ENCODE measurements around the gene TMEM38A.

Gene TMEM38A

GRCh38 chr19:16677055-16677454 lies 16.1 kb downstream of the TMEM38A start:
- TF ChIP-seq CTCF (IDR thresholded peaks at IDR 0.05; ENCODE audit: borderline replicate concordance, insufficient read depth, low read depth, low read length) = no peak

DNA sequence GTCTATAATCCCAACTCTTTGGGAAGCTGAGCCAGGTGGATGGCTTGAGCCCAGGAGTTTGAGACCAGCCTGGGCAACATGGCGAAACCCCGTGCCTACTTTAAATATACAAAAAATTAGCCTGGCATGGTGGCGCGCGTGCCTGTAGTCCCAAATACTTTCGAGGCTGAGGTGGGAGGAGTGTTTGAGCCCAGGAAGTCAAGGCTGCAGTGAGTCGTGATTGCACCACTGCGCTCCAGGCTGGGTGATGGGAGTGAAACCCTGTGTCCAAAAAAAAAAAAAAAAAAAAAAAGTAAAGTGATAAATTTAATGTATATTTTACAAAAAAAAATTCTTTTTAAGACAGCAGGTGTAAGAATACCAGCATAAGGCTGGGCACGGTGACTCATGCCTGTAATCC lies 17.6 kb downstream of the TMEM38A start:
- TF ChIP-seq CTCF (IDR thresholded peaks at IDR 0.05; ENCODE audit: borderline replicate concordance, insufficient read depth, low read depth, low read length) = no peak
- H3K4me3 ChIP-seq (ENCODE audit: low read depth, low read length) = no peak overlapping the region

More at GRCh38 chr19:16677055-16677454, 16.1 kb downstream of the TMEM38A start:
- no peak overlapping the region for H3K4me3 ChIP-seq (ENCODE audit: low read depth, low read length)

DNA sequence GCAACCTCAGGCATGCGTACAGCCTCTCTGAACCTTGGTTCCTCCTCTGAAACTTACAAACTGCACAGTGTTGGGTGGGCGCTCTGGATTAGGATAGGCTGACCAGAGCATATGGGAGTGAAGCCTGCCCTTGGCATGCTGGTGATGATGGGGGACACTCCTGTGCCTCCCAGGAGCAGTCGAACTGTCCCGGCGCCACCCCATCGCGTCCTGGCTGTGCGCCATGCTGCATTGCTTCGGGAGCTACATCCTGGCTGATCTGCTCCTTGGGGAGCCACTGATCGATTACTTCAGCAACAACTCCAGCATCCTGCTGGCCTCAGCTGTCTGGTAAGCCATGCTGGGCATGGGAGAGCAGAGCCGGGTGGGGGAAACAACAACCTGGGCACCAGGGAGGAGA lies 18.9 kb downstream of the TMEM38A start:
- no peak overlapping the region for H3K4me3 ChIP-seq (ENCODE audit: low read depth, low read length)
- no peak for TF ChIP-seq CTCF (IDR thresholded peaks at IDR 0.05; ENCODE audit: borderline replicate concordance, insufficient read depth, low read depth, low read length)

GRCh38 chr19:16682539-16682938 lies 21.6 kb downstream of the TMEM38A start:
- no peak overlapping the region for H3K4me3 ChIP-seq (ENCODE audit: low read depth, low read length)
- TF ChIP-seq CTCF (IDR thresholded peaks at IDR 0.05; ENCODE audit: borderline replicate concordance, insufficient read depth, low read depth, low read length) = no peak

DNA sequence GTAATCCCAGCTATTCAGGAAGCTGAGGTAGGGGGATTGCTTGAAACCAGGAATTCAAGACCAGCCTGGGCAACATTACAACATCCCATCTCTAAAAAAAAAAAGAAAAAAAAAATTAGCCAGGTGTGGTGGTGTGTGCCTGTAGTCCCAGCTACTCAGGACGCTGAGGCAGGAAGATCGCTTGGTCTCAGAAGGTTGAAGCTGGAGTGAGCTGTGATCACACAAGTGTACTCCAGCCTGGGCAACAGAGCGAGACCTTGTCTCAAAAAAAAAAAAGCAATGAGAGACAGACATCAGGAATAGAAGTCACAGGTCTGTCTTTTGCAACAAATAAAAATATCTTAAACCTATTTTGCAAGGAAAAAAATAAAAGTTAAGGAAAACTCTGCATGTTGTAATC lies 23.3 kb downstream of the TMEM38A start:
- no peak for TF ChIP-seq CTCF (IDR thresholded peaks at IDR 0.05; ENCODE audit: borderline replicate concordance, insufficient read depth, low read depth, low read length)
- H3K4me3 ChIP-seq (ENCODE audit: low read depth, low read length) = no peak overlapping the region

DNA sequence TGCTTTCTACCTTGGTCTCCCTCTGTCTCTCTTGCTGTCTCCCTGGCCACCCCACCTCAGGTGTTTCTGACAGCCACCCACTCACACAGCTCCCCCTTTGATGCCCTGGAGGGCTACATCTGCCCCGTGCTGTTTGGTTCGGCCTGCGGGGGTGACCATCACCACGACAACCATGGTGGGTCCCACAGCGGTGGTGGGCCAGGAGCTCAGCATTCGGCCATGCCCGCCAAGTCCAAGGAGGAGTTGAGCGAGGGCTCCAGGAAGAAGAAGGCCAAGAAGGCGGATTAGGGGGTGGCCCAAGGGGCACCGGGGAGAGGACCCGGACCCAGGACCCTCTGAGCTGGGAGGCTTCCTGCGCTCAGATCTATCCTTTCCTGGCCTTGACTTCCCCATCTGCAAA lies 27.1 kb downstream of the TMEM38A start:
- no peak overlapping the region for H3K4me3 ChIP-seq (ENCODE audit: low read depth, low read length)
- no peak for TF ChIP-seq CTCF (IDR thresholded peaks at IDR 0.05; ENCODE audit: borderline replicate concordance, insufficient read depth, low read depth, low read length)

- no peak overlapping the region for H3K4me3 ChIP-seq (ENCODE audit: low read depth, low read length)
- no peak for TF ChIP-seq CTCF (IDR thresholded peaks at IDR 0.05; ENCODE audit: borderline replicate concordance, insufficient read depth, low read depth, low read length)
Observed at GRCh38 chr19:16698914-16699313, 38.0 kb downstream of the TMEM38A start.
